Omental fat pad (tissue), 4 donors: ENCODE measurements around the gene SSNA1. TPM values are rescaled to one million over a fixed set of nuclear protein-coding genes. Genes with fewer than 3 reads are reported as not detected.

Experiments used
- ATAC-seq: fragments of 150-250 bp; one replicate; pipeline ENCODE4 v1.9.1; 2016; ENCODE audit warnings: mild to moderate bottlenecking, moderate library complexity; ENCODE audit not compliant: low FRiP score
- DNase-seq: peaks from one replicate; pipeline ENCODE4 v3.0.0-alpha.2; 2019; ENCODE audit warnings: low spot score
- CTCF ChIP-seq, 3 donors: fragments of 450-650 bp; IDR thresholded peaks; one replicate each; pipeline ENCODE4 v1.5.1; 2016 to 2017; ENCODE audit warnings: antibody characterized with exemption in 3 of 3, mild to moderate bottlenecking in 3 of 3, moderate library complexity in 2 of 3
- total RNA-seq, 4 donors: library from RNA; depleted of rRNA; stranded (reverse); fragments of >200 nt; gene quantifications; one replicate each; pipeline ENCODE4 v1.1.0, GENCODE V29; 2016

The SSNA1 gene
- total RNA-seq, 4 donors from 2014 or later, result 51.2 to 78.2 (median 67.1) TPM

- ATAC-seq (no peak), DNase-seq (no peak)
- no peak for TF ChIP-seq CTCF (IDR thresholded peaks at IDR 0.05)
Observed at GRCh38 chr9:137161558-137162486, 26.7 kb upstream of the SSNA1 start.

- no peak for ATAC-seq
- no peak for DNase-seq
- TF ChIP-seq CTCF (IDR thresholded peaks at IDR 0.05), result no peak
Observed at GRCh38 chr9:137162505-137163364, 25.7 kb upstream of the SSNA1 start.

- no peak for ATAC-seq
Observed at GRCh38 chr9:137163365-137163715, 25.1 kb upstream of the SSNA1 start.

GRCh38 chr9:137163805-137164204 lies 24.7 kb upstream of the SSNA1 start:
- no peak for TF ChIP-seq CTCF (IDR thresholded peaks at IDR 0.05)
- ATAC-seq (no peak), DNase-seq (no peak)

More at GRCh38 chr9:137163365-137163715, 25.1 kb upstream of the SSNA1 start:
- TF ChIP-seq CTCF (IDR thresholded peaks at IDR 0.05), result no peak
- no peak for DNase-seq

- DNase-seq (no peak), ATAC-seq (no peak)
- no peak for TF ChIP-seq CTCF (IDR thresholded peaks at IDR 0.05)
Observed at GRCh38 chr9:137164370-137165249, 23.9 kb upstream of the SSNA1 start.

GRCh38 chr9:137165250-137165836 lies 23.1 kb upstream of the SSNA1 start:
- TF ChIP-seq CTCF (IDR thresholded peaks at IDR 0.05), result no peak
- DNase-seq, result no peak
- no peak for ATAC-seq
